T-cell (primary cell): Measurements from ENCODE around the gene LMBRD1. TPM values are rescaled to one million over a fixed set of nuclear protein-coding genes. Genes with fewer than 3 reads are reported as not detected.

Experiments used
- ATAC-seq, 4 experiments: fragments of 200-7000 bp in 3 of 4; fragments of 150-1000 bp in 1 of 4; cut with Tn5 transposase; replicated peaks in 1 of 4; 1 replicate in 3 of 4; 2 replicates in 1 of 4; pipeline ENCODE4 v1.10.0; 2021; ENCODE audit warnings: moderate library complexity in 3 of 4, mild to moderate bottlenecking in 2 of 4, moderate number of reproducible peaks in 1 of 4
- CTCF ChIA-PET, 2 donors: fragments of 300-600 bp; sonication (Branson Sonifier 250); formaldehyde crosslinking; loops; one replicate each; lab custom pipeline; 2022; ENCODE audit warnings: antibody characterized with exemption in 2 of 2; lab: Charles Lee
- POLR2A ChIA-PET, 2 donors: fragments of 300-600 bp; sonication (Branson Sonifier 250); formaldehyde crosslinking; loops; one replicate each; lab custom pipeline; 2022; ENCODE audit warnings: antibody characterized with exemption in 2 of 2; lab: Charles Lee
- DNase-seq, 35 experiments: peaks; one replicate each; pipeline versions ENCODE4 v3.0.0 to v3.0.0-alpha.2; 2013 to 2023
- H3K27ac ChIP-seq: one replicate; pipeline ENCODE4 v1.5.1; 2013; ENCODE audit warnings: low read length
- H3K27me3 ChIP-seq, 2 experiments: replicated peaks in 1 of 2; 1 replicate in 1 of 2; 2 replicates in 1 of 2; pipeline versions ENCODE4 v1.6.1 to v1.7.0; 2013; ENCODE audit warnings: low read length in 1 of 2, mixed read lengths in 1 of 2; ENCODE audit not compliant: control insufficient read depth in 2 of 2, insufficient read depth in 2 of 2; ENCODE audit errors: extremely low read depth in 1 of 2
- H3K36me3 ChIP-seq, 2 donors: 1 replicate in 1 of 2; 2 replicates in 1 of 2; pipeline versions ENCODE4 v1.6.1 to v1.7.0; 2013; ENCODE audit warnings: low read length in 1 of 2; ENCODE audit not compliant: control insufficient read depth in 2 of 2, insufficient read depth in 1 of 2; ENCODE audit errors: extremely low read depth in 1 of 2
- H3K4me1 ChIP-seq, 2 experiments: 1 replicate in 1 of 2; 2 replicates in 1 of 2; pipeline versions ENCODE4 v1.6.1 to v1.7.0; 2013; ENCODE audit warnings: low read length in 2 of 2, mixed read lengths in 1 of 2; ENCODE audit not compliant: insufficient read depth in 2 of 2, control insufficient read depth in 1 of 2; ENCODE audit errors: extremely low read depth in 1 of 2
- H3K4me3 ChIP-seq, 2 donors: 1 replicate in 1 of 2; 2 replicates in 1 of 2; pipeline versions ENCODE4 v1.5.1 to v1.7.0; 2013; ENCODE audit warnings: mild to moderate bottlenecking in 2 of 2, low read length in 1 of 2, moderate library complexity in 1 of 2; ENCODE audit not compliant: control insufficient read depth in 1 of 2; ENCODE audit errors: extremely low read depth in 1 of 2
- H3K9me3 ChIP-seq: 2 replicates; pipeline ENCODE4 v1.7.0; 2013
- H3K27ac Mint-ChIP-seq, 2 donors: one replicate each; pipeline ENCODE4 v1.8.0; 2020 to 2021; ENCODE audit warnings: mild to moderate bottlenecking in 2 of 2, mixed read lengths in 2 of 2
- H3K27me3 Mint-ChIP-seq, 2 donors: one replicate each; pipeline ENCODE4 v1.8.0; 2021 to 2022; ENCODE audit warnings: mixed read lengths in 2 of 2
- H3K36me3 Mint-ChIP-seq: one replicate; pipeline ENCODE4 v1.8.0; 2021; ENCODE audit warnings: mixed read lengths
- H3K4me1 Mint-ChIP-seq, 3 donors: one replicate each; pipeline ENCODE4 v1.8.0; 2020 to 2022; ENCODE audit warnings: mixed read lengths in 3 of 3, mild to moderate bottlenecking in 1 of 3
- H3K4me3 Mint-ChIP-seq, 3 donors: one replicate each; pipeline ENCODE4 v1.8.0; 2020 to 2022; ENCODE audit warnings: mild to moderate bottlenecking in 3 of 3, mixed read lengths in 3 of 3, moderate library complexity in 3 of 3
- H3K9me3 Mint-ChIP-seq, 3 donors: one replicate each; pipeline ENCODE4 v1.8.0; 2020 to 2022; ENCODE audit warnings: mixed read lengths in 3 of 3
- WGBS: methylation state at CpG from one replicate; pipeline ENCODE4 v1.1.5; 2013; ENCODE audit warnings: missing lambda C conversion rate; ENCODE audit not compliant: insufficient coverage; 5-methylcytosine and 5-hydroxymethylcytosine counted together
- total RNA-seq, 35 experiments: library from RNA in 6 of 35; stranded (reverse) in 6 of 35; fragments of 120-200 nt in 1 of 35; gene quantifications; one replicate each; pipeline versions ENCODE4 v1.2.1 to v1.2.4 and lab custom pipeline; 2013 to 2026

LMBRD1 gene
- total RNA-seq, 5 donors from 2014 or later (not counting 1 experiment from before 2014, with no cell fraction given), result 37.1 to 41.5 (median 37.7) TPM

DNA sequence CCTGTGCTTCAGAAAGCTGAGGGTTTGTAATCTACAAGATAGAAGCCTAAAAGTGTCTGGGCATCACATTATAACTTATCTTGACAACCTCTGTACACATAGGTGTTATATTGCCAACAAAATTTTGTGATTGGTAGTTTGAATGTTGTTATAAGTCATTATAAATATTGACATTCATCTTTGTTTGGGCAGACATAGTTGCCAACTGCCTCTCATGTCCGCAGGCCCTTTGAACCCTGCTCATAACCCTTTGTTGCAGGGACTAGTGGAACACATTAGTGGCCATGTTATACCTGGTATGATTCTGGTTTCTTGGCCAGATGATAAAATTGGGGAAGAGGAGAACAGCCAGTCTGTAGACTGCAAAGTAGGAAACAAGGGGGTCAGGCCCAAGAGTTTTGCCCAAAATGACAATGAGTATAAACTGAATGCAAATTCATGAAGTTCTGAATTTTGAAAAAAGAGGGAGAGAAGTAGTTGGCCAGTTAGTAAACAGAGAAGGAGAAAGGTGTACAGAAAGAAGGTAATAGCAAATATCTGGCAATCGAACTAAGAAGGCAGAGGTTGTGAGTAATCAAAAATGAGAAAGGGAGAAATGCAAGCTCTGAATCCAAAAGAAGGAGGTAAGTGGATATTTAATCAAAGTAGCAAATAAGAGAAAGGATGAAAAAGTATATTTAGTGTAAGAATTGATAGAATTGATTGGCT, 21.6 kb upstream of the LMBRD1 start:
- WGBS, result 100% methylated on average over 2 of the region's 2 CpGs
- POLR2A ChIA-PET, result interaction anchor here in 1 of 2 donors (0.6 kb wide), 1 partner anchor 70 kb away, joined by 3 read pairs; no protein-coding TSS in a partner anchor
- no peak overlapping the region for H3K27ac ChIP-seq
- no peaks in the 10 kb centered on the region for H3K36me3 ChIP-seq
- H3K4me1 Mint-ChIP-seq, result peaks cover 32 to 36% (median 35%) of the 10 kb centered on the region in 3 donors
- no peak overlapping the region for H3K27ac Mint-ChIP-seq
- H3K4me1 ChIP-seq, result peaks cover 16 to 34% of the 10 kb centered on the region in 2 experiments
- DNase-seq, result no peak
- no peak overlapping the region for H3K4me3 Mint-ChIP-seq
- no peaks in the 10 kb centered on the region for H3K9me3 ChIP-seq
- no peaks in the 10 kb centered on the region for H3K36me3 Mint-ChIP-seq
- no peaks in the 10 kb centered on the region for H3K9me3 Mint-ChIP-seq
- CTCF ChIA-PET, result interaction anchor here (1.0 to 1.5 kb wide), 2 partner anchors 21 to 22 kb away, joined by 4 read pairs; partner anchors contain the start of gene LMBRD1 (in 1 of the 2)
- no peaks in the 10 kb centered on the region for H3K27me3 ChIP-seq
- no peaks in the 10 kb centered on the region for H3K27me3 Mint-ChIP-seq
- H3K4me3 ChIP-seq, result no peak overlapping the region
- no peak for ATAC-seq

DNA sequence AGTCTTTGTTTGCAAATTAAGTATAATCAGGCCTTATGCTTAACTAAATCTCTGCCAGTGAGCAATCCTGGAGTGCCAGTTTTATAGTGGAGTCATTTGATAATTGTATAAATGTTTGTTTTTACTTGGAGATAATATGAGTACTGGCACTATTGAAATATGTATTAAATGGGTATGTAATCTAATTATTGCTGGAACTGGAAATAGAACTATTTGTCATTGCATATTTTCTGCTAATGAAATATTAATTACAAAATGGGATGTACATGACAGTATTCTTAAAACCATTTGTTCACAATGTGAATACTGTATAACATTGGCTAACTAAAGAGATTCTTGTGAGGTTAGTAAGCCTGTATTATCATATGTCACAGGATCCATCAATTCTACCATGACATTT, 20.5 kb upstream of the LMBRD1 start:
- H3K27me3 Mint-ChIP-seq, result no peaks in the 10 kb centered on the region
- Histone ChIP-seq H3K27me3 (no peaks in the 10 kb centered on the region), H3K9me3 (no peaks in the 10 kb centered on the region), H3K27ac (no peak overlapping the region), H3K4me3 (no peak overlapping the region), H3K36me3 (no peaks in the 10 kb centered on the region), H3K4me1 (peaks cover 24 to 42% of the 10 kb centered on the region in 2 experiments)
- ChIA-PET CTCF (interaction anchor here in 1 of 2 donors (4.2 kb wide), 1 partner anchor 20 kb away, joined by 34 read pairs; the partner anchor contains the start of gene LMBRD1), POLR2A (no interaction called here)
- no peaks in the 10 kb centered on the region for H3K36me3 Mint-ChIP-seq
- H3K4me3 Mint-ChIP-seq, result no peak overlapping the region
- peak overlapping the region in 1 of 2 donors; percentile 28 for H3K27ac Mint-ChIP-seq
- no peaks in the 10 kb centered on the region for H3K9me3 Mint-ChIP-seq
- DNase-seq (no peak), ATAC-seq (no peak)
- peaks cover 43 to 46% (median 46%) of the 10 kb centered on the region in 3 donors for H3K4me1 Mint-ChIP-seq

DNA sequence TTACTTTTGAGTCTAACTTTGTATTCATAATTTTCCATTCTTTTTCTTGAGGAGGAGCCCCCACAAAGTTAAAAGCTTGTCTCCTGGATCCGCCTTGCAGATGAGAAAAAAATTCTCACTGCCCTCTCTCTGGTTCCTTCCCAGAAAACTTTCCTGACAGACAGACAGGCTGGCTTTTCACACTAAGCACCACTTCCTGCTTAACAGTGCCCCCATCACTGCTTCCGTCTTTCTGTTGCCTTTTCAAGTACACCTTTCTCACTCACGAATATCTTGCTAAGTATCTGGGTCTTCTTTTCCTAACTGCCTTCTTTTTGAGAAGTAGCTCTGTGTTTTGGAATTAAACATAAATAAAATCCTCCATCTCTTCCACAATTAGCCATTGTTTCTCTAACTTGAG, 19.8 kb upstream of the LMBRD1 start:
- no peak overlapping the region for H3K4me3 ChIP-seq
- H3K4me1 ChIP-seq, result peaks cover 24 to 42% of the 10 kb centered on the region in 2 experiments
- DNase-seq (peak in 13 of 35 experiments; percentile 3 to 64 (median 13)), ATAC-seq (peak; percentile 62 to 70 (median 66))
- Mint-ChIP-seq H3K9me3 (no peaks in the 10 kb centered on the region), H3K4me3 (peak overlapping the region; percentile 67 to 81 (median 78)), H3K27me3 (no peaks in the 10 kb centered on the region), H3K36me3 (no peaks in the 10 kb centered on the region), H3K27ac (peak overlapping the region; percentile 92 to 97), H3K4me1 (peaks cover 49 to 54% (median 53%) of the 10 kb centered on the region in 3 donors)
- H3K9me3 ChIP-seq, result no peaks in the 10 kb centered on the region
- 27% methylated on average over 1 of the region's 3 CpGs for WGBS
- ChIA-PET POLR2A (no interaction called here), CTCF (interaction anchor here (1.1 to 4.2 kb wide), 3 partner anchors 20 to 24 kb away, joined by 3 to 34 read pairs (median 9); partner anchors contain the start of gene LMBRD1 (in 1 of the 2))
- H3K27ac ChIP-seq, result peak overlapping the region; percentile 76
- no peaks in the 10 kb centered on the region for H3K27me3 ChIP-seq
- H3K36me3 ChIP-seq, result no peaks in the 10 kb centered on the region

DNA sequence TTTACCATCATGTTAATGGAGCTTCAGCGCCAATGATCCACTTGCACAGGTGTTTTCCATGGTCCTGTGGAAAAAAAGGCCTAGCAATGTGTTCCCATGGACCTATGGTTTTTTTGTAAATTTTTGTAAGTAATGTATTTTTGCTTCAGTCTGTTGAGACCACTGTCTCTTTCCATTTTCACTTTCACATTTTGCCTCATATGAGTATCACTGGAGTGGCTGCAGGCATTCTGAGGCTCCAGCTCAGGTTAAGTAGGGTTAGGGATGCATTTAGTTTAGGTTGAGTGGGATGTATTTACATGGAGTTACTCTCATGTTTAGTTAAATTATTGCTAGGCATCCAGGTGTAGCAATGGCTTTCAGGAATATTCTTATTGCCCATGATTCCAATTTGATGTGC, 19.2 kb upstream of the LMBRD1 start:
- Mint-ChIP-seq H3K27me3 (no peaks in the 10 kb centered on the region), H3K27ac (peak overlapping the region; percentile 92 to 97), H3K4me1 (peaks cover 49 to 59% (median 57%) of the 10 kb centered on the region in 3 donors), H3K9me3 (no peaks in the 10 kb centered on the region), H3K4me3 (peak overlapping the region; percentile 67 to 81 (median 78)), H3K36me3 (no peaks in the 10 kb centered on the region)
- Histone ChIP-seq H3K36me3 (no peaks in the 10 kb centered on the region), H3K4me3 (peak overlapping the region in 1 of 2 donors; percentile 26), H3K27ac (peak overlapping the region; percentile 76), H3K4me1 (peaks cover 24 to 42% of the 10 kb centered on the region in 2 experiments), H3K9me3 (no peaks in the 10 kb centered on the region), H3K27me3 (no peaks in the 10 kb centered on the region)
- CTCF ChIA-PET, result interaction anchor here (0.6 to 4.2 kb wide), 8 partner anchors 16 to 134 kb away, joined by 3 to 34 read pairs (median 4); partner anchors contain the start of gene LMBRD1 (in 1 of the 2)
- ATAC-seq, result peak; percentile 53 to 69 (median 60)
- no CpG with 5 or more reads among the region's 1 CpG for WGBS
- POLR2A ChIA-PET, result interaction anchor here (0.6 to 0.9 kb wide), 3 partner anchors 19 to 1181 kb away, joined by 5 to 8 read pairs (median 6); partner anchors contain the start of gene ADGRB3 (in 1 of the 2)
- peak in 1 of 35 experiments; percentile 47 for DNase-seq

DNA sequence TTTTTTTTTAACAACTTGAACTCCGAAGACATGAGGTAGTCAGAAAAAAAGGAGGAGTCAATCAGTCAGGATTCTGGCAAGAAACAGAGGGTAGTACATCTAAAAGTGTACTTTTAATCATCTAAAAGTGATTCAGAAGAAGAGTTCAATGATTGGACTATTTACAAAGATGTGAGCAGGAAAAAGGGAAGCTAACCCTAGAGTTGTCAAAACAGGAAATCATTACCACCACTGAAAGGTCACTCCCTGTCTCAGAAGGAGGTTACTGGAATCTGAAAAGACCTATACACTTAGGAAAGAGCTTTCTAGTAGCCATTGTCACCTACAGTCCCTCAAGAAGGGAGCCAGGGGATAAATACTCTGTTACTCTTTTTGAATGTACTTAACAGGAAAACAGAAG, 16.7 kb upstream of the LMBRD1 start:
- no CpG with 5 or more reads among the region's 1 CpG for WGBS
- DNase-seq (no peak), ATAC-seq (peak; percentile 40 to 65 (median 60))
- Histone ChIP-seq H3K27ac (peak overlapping the region; percentile 76), H3K36me3 (no peaks in the 10 kb centered on the region), H3K4me3 (no peak overlapping the region), H3K27me3 (no peaks in the 10 kb centered on the region), H3K4me1 (peaks cover 24 to 42% of the 10 kb centered on the region in 2 experiments), H3K9me3 (no peaks in the 10 kb centered on the region)
- Mint-ChIP-seq H3K9me3 (no peaks in the 10 kb centered on the region), H3K27ac (peak overlapping the region; percentile 91 to 93), H3K27me3 (no peaks in the 10 kb centered on the region), H3K36me3 (peaks cover 6% of the 10 kb centered on the region), H3K4me1 (peaks cover 55 to 66% (median 60%) of the 10 kb centered on the region in 3 donors), H3K4me3 (peak overlapping the region; percentile 5 to 63 (median 47))
- CTCF ChIA-PET, result interaction anchor here in 1 of 2 donors (0.9 to 4.2 kb wide), 2 partner anchors 13 to 17 kb away, joined by 3 to 34 read pairs; partner anchors contain the start of gene LMBRD1
- POLR2A ChIA-PET, result interaction anchor here (0.6 to 0.9 kb wide), 3 partner anchors 16 to 52 kb away, joined by 3 to 5 read pairs (median 3); no protein-coding TSS in a partner anchor
